ENCODE measurements around the gene CHMP1A. TPM values are rescaled to one million over a fixed set of nuclear protein-coding genes. Genes with fewer than 3 reads are reported as not detected.

Gene CHMP1A
- total and polyA plus RNA-seq, 7 experiments from 2014 or later = 54.7 to 99.0 (median 65.8) TPM

DNA sequence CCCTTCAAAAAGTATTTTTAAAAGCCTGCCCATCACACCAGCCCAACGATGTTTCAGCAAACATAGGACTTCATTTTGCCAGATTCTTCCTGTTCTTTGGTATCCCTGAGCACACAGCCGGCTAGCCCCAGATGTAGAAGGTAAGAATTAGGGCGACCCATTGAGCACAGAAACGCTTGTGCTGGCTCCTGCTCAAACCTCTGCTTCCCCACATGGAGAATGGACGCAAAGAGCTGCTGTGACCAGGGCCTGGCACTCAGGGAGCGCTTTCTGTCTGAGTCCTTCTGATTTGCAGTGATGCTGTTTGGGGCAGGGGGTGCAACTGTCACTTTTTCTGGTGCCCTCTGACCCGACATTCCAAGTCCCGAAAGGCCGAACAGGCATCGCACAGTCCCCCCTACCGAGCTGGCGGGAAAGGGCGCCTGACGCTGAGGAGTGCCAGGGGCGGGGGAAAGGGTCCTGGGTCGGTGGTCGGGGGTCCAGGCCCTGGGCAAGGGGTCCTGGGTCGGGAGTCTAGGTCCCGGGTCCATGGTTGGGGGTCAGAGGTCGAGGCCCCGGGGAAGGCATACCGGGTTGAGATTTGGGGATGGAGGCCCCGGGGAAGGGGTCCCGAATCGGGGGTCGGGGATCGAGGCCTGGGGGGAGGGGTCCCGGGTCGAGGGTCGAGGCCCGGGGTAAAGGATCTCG lies 930 bp downstream of the CHMP1A start:
- ATAC-seq (no peak), DNase-seq (no peak)
- H3K9me3 Mint-ChIP-seq = no peaks in the 10 kb centered on the region
- no peaks in the 10 kb centered on the region for H3K9me3 ChIP-seq (ENCODE audit: control insufficient read depth in 2 of 3, low read length in 3 of 3)
- H3K4me3 ChIP-seq (ENCODE audit: low read length) = peak overlapping the region; percentile 88
- no peaks in the 10 kb centered on the region for H3K27me3 Mint-ChIP-seq
- H3K27ac ChIP-seq (ENCODE audit: low read depth, low read length) = peak overlapping the region; percentile 85
- H3K4me1 Mint-ChIP-seq = peaks cover 17 to 44% (median 36%) of the 10 kb centered on the region in 7 donors
- ChIA-PET CTCF (no interaction called here), POLR2A (interaction anchor here (0.7 to 2.7 kb wide), 2 partner anchors 44 to 1700 kb away, joined by 3 to 13 read pairs; partner anchors contain the start of gene SPATA2L)
- intact Hi-C loops (cut with micrococcal nuclease) = loop anchor here (1.0 to 5.0 kb wide), 6 partner anchors 30 to 409 kb away; partner anchors contain the start of genes CDK10 (in 1 of the 2), SPG7 (in 1 of the 2) and TCF25 (in 1 of the 2)
- peak overlapping the region; percentile 75 to 93 (median 81) for H3K4me3 Mint-ChIP-seq
- H3K4me1 ChIP-seq (ENCODE audit: control insufficient read depth in 2 of 2, insufficient read depth in 2 of 2, low read length in 2 of 2) = peaks cover 6 to 16% of the 10 kb centered on the region in 2 donors
- H3K27ac Mint-ChIP-seq = peak overlapping the region; percentile 67 to 89 (median 85)
- peaks cover 0 to 10% (median 0%) of the 10 kb centered on the region in 3 experiments for H3K36me3 ChIP-seq (ENCODE audit: control insufficient read depth in 2 of 3, insufficient read depth in 3 of 3, low read length in 3 of 3)
- H3K27me3 ChIP-seq (ENCODE audit: control insufficient read depth in 2 of 2, insufficient read depth in 2 of 2, low read length in 2 of 2) = no peaks in the 10 kb centered on the region
- H3K36me3 Mint-ChIP-seq = peaks cover 5 to 17% (median 8%) of the 10 kb centered on the region in 5 donors

DNA sequence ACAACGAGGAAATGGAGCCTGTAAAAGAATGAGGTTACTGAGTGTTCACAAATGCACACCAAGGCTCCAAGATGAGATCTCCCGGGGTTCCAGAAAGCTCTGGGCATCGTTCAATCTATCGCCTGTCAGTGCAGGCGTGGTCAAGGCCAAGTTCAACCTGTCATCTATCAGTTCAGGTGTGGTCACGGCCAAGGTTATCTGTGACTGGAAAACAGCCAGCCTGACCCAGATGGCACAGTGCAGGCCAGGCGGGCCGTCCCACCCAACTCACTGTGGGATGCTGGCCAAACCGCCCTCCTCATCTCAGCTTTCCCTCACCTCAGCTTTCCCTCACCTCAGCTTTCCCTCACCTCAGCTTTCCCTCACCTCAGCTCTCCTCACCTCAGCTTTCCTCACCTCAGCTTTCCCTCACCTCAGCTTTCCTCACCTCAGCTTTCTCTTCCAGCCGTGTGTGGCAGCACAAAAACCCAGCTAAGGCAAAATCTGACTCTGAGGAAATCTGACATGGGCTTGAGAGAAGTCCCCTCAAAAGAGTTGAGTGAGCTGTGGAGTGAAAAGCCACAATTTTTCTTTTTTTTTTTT lies 2.4 kb downstream of the CHMP1A start:
- CTCF ChIA-PET = interaction anchor here (0.6 kb wide), 1 partner anchor 68 kb away, joined by 4 read pairs; no protein-coding TSS in a partner anchor
- no peak for DNase-seq
- no peaks in the 10 kb centered on the region for H3K27me3 Mint-ChIP-seq

DNA sequence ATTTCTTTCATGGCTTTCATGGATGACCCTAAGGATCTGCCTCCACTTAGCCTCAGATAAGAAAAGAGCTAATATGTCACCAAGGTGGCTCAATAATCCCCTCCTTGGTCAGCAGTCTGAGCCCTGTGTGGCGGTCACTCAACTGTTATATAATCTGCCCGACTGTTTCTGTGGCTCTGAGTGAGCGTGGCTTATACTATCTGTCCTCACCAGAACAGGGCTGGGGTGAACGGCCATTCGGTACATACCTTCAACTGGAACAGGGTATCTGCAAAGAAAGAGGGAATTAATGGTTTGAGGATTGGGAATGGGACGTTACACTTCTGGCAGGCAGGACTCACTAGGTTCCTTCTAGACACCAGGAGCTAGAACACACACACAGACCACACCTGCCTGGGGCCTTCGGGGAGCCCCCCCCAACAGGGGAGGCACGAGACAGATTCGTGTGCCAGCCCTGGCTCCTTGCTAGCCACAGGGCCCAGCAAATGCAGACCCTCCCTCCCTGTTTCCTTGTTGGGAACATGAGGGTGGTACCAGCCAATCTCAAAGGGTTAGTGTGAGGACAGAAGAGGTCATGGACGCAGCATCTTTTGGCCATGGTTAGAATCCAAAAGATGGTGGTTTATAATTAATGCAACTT lies 3.7 kb downstream of the CHMP1A start:
- Histone ChIP-seq H3K27me3 (ENCODE audit: control insufficient read depth in 2 of 2, insufficient read depth in 2 of 2, low read length in 2 of 2) (no peaks in the 10 kb centered on the region), H3K36me3 (ENCODE audit: control insufficient read depth in 2 of 3, insufficient read depth in 3 of 3, low read length in 3 of 3) (peaks cover 0 to 34% (median 0%) of the 10 kb centered on the region in 3 experiments), H3K27ac (ENCODE audit: low read depth, low read length) (no peak overlapping the region), H3K4me3 (ENCODE audit: low read length) (no peak overlapping the region), H3K4me1 (ENCODE audit: control insufficient read depth in 2 of 2, insufficient read depth in 2 of 2, low read length in 2 of 2) (peaks cover 6 to 16% of the 10 kb centered on the region in 2 donors), H3K9me3 (ENCODE audit: control insufficient read depth in 2 of 3, low read length in 3 of 3) (no peaks in the 10 kb centered on the region)
- Mint-ChIP-seq H3K4me1 (peaks cover 16 to 36% (median 27%) of the 10 kb centered on the region in 7 donors), H3K9me3 (no peaks in the 10 kb centered on the region), H3K36me3 (peaks cover 0 to 13% (median 0%) of the 10 kb centered on the region in 5 donors), H3K4me3 (peak overlapping the region in 5 of 10 donors; percentile 14 to 63 (median 35)), H3K27ac (peak overlapping the region in 5 of 9 donors; percentile 34 to 56 (median 39)), H3K27me3 (no peaks in the 10 kb centered on the region)
- intact Hi-C loops (cut with micrococcal nuclease) = no loop called here
- CTCF ChIA-PET = no interaction called here
- POLR2A ChIA-PET = no interaction called here
- ATAC-seq (no peak), DNase-seq (no peak)

More for the DNA sequence above, 2.4 kb downstream of the CHMP1A start:
- Mint-ChIP-seq H3K36me3 (peaks cover 0 to 7% (median 0%) of the 10 kb centered on the region in 5 donors), H3K4me3 (peak overlapping the region in 8 of 10 donors; percentile 25 to 92 (median 76)), H3K27ac (peak overlapping the region in 7 of 9 donors; percentile 5 to 85 (median 69)), H3K9me3 (no peaks in the 10 kb centered on the region), H3K4me1 (peaks cover 17 to 40% (median 32%) of the 10 kb centered on the region in 7 donors)
- intact Hi-C loops (cut with micrococcal nuclease) = loop anchor here (5.0 kb wide), 2 partner anchors 148 to 408 kb away; partner anchors contain the start of gene SPG7 (in 1 of the 2)
- Histone ChIP-seq H3K36me3 (ENCODE audit: control insufficient read depth in 2 of 3, insufficient read depth in 3 of 3, low read length in 3 of 3) (peaks cover 0 to 23% (median 0%) of the 10 kb centered on the region in 3 experiments), H3K4me3 (ENCODE audit: low read length) (no peak overlapping the region), H3K27ac (ENCODE audit: low read depth, low read length) (no peak overlapping the region), H3K4me1 (ENCODE audit: control insufficient read depth in 2 of 2, insufficient read depth in 2 of 2, low read length in 2 of 2) (peaks cover 6 to 16% of the 10 kb centered on the region in 2 donors), H3K27me3 (ENCODE audit: control insufficient read depth in 2 of 2, insufficient read depth in 2 of 2, low read length in 2 of 2) (no peaks in the 10 kb centered on the region), H3K9me3 (ENCODE audit: control insufficient read depth in 2 of 3, low read length in 3 of 3) (no peaks in the 10 kb centered on the region)
- ATAC-seq = no peak
- POLR2A ChIA-PET = interaction anchor here (0.6 kb wide), 1 partner anchor 23 kb away, joined by 3 read pairs; no protein-coding TSS in a partner anchor

DNA sequence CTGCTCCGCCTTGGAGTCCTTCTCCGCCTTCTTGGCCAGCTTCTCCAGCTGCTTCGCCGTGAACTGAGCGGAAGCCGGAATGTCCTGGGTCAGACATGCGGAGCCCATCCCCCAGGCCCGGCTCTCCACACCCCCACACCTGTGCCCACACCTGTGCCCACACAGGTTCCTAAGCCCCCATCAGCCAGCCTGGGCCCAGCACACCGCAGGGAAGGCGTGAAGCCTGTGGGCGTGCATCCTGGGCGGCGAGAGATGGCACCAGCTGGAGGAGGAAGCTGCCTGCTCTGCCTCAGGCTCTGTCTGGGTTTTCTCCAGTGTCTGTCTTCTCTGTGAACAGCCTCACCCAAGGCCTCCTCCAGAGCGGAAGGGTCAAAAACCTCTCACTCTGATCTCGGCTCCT lies 5.9 kb downstream of the CHMP1A start:
- DNase-seq = no peak
- Histone ChIP-seq H3K9me3 (ENCODE audit: control insufficient read depth in 2 of 3, low read length in 3 of 3) (no peaks in the 10 kb centered on the region), H3K27ac (ENCODE audit: low read depth, low read length) (no peak overlapping the region), H3K4me3 (ENCODE audit: low read length) (no peak overlapping the region), H3K36me3 (ENCODE audit: control insufficient read depth in 2 of 3, insufficient read depth in 3 of 3, low read length in 3 of 3) (peaks cover 0 to 41% (median 6%) of the 10 kb centered on the region in 3 experiments), H3K27me3 (ENCODE audit: control insufficient read depth in 2 of 2, insufficient read depth in 2 of 2, low read length in 2 of 2) (no peaks in the 10 kb centered on the region), H3K4me1 (ENCODE audit: control insufficient read depth in 2 of 2, insufficient read depth in 2 of 2, low read length in 2 of 2) (peaks cover 2 to 3% of the 10 kb centered on the region in 2 donors)
- no peaks in the 10 kb centered on the region for H3K9me3 Mint-ChIP-seq
- no peak for ATAC-seq
- ChIA-PET CTCF (no interaction called here), POLR2A (no interaction called here)
- intact Hi-C loops (cut with micrococcal nuclease) = no loop called here
- no peak overlapping the region for H3K4me3 Mint-ChIP-seq
- no peaks in the 10 kb centered on the region for H3K27me3 Mint-ChIP-seq
- peaks cover 7 to 26% (median 19%) of the 10 kb centered on the region in 7 donors for H3K4me1 Mint-ChIP-seq
- H3K27ac Mint-ChIP-seq = no peak overlapping the region
- peaks cover 0 to 17% (median 0%) of the 10 kb centered on the region in 5 donors for H3K36me3 Mint-ChIP-seq

DNA sequence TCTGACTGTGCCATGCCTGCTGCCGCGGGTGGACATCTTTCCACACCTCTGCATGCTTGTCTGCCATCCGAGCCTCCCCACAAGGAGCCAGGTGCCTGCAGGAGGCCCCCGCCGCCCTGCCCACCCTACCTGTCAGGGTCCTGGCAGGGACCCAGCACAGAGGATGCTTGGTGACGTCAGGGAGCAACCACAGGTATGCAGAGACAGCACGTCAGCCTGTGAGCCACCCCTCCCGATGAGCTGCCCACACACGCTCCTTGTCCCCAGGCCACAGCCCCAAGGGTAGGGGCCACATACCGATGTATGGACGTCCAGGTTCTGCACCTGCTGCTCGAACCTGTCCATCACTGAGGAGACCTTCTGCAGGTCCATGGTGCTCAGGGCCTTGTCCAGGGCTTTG lies 10.6 kb downstream of the CHMP1A start:
- no peak overlapping the region for H3K4me3 ChIP-seq (ENCODE audit: low read length)
- H3K27ac Mint-ChIP-seq = no peak overlapping the region
- H3K27me3 ChIP-seq (ENCODE audit: control insufficient read depth in 2 of 2, insufficient read depth in 2 of 2, low read length in 2 of 2) = no peaks in the 10 kb centered on the region
- no peaks in the 10 kb centered on the region for H3K9me3 ChIP-seq (ENCODE audit: control insufficient read depth in 2 of 3, low read length in 3 of 3)
- ATAC-seq (no peak), DNase-seq (no peak)
- intact Hi-C loops (cut with micrococcal nuclease) = no loop called here
- H3K27me3 Mint-ChIP-seq = no peaks in the 10 kb centered on the region
- H3K36me3 Mint-ChIP-seq = peaks cover 0 to 18% (median 0%) of the 10 kb centered on the region in 5 donors
- no peak overlapping the region for H3K27ac ChIP-seq (ENCODE audit: low read depth, low read length)
- no peaks in the 10 kb centered on the region for H3K9me3 Mint-ChIP-seq
- no peak overlapping the region for H3K4me3 Mint-ChIP-seq
- peaks cover 0 to 67% (median 21%) of the 10 kb centered on the region in 3 experiments for H3K36me3 ChIP-seq (ENCODE audit: control insufficient read depth in 2 of 3, insufficient read depth in 3 of 3, low read length in 3 of 3)
- ChIA-PET CTCF (no interaction called here), POLR2A (no interaction called here)
- no peaks in the 10 kb centered on the region for H3K4me1 ChIP-seq (ENCODE audit: control insufficient read depth in 2 of 2, insufficient read depth in 2 of 2, low read length in 2 of 2)
- H3K4me1 Mint-ChIP-seq = no peaks in the 10 kb centered on the region

DNA sequence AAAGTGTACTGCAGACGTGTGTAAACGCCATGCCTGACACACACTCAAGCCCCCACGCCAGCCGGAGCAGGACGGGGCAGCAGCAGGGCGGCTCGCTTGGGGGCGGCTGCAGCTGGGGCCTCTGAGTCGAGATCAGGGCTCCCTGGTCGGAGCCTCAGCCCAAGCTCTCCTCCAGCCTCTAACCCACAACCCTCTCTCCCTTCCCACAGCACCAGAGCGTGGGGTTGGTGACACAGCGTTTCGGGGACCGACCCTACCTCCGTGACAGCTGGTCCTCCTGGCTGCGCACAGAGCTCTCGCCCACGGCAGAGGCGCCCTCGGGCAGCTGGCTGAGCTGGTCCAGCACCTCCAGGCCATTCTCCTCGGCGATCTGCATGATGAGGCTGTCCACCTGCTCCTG lies 11.2 kb downstream of the CHMP1A start:
- no peak for DNase-seq
- CTCF ChIA-PET = no interaction called here
- H3K4me1 Mint-ChIP-seq = peaks cover 0 to under 1% (median under 1%) of the 10 kb centered on the region in 7 donors
- Histone ChIP-seq H3K27ac (ENCODE audit: low read depth, low read length) (no peak overlapping the region), H3K9me3 (ENCODE audit: control insufficient read depth in 2 of 3, low read length in 3 of 3) (no peaks in the 10 kb centered on the region), H3K27me3 (ENCODE audit: control insufficient read depth in 2 of 2, insufficient read depth in 2 of 2, low read length in 2 of 2) (no peaks in the 10 kb centered on the region), H3K4me1 (ENCODE audit: control insufficient read depth in 2 of 2, insufficient read depth in 2 of 2, low read length in 2 of 2) (no peaks in the 10 kb centered on the region), H3K36me3 (ENCODE audit: control insufficient read depth in 2 of 3, insufficient read depth in 3 of 3, low read length in 3 of 3) (peaks cover 0 to 61% (median 21%) of the 10 kb centered on the region in 3 experiments), H3K4me3 (ENCODE audit: low read length) (no peak overlapping the region)
- peaks cover 0 to 18% (median 0%) of the 10 kb centered on the region in 5 donors for H3K36me3 Mint-ChIP-seq
- H3K27ac Mint-ChIP-seq = no peak overlapping the region
- intact Hi-C loops (cut with micrococcal nuclease) = no loop called here
- POLR2A ChIA-PET = no interaction called here
- H3K9me3 Mint-ChIP-seq = no peaks in the 10 kb centered on the region
- no peak overlapping the region for H3K4me3 Mint-ChIP-seq
- no peaks in the 10 kb centered on the region for H3K27me3 Mint-ChIP-seq
- no peak for ATAC-seq
